HG03280 (cell line): ENCODE data around the gene MAGIX.

Experiments used
- ATAC-seq: cut with Tn5 transposase; IDR thresholded peaks from one replicate; pipeline ENCODE4 v1.9.1; 2021; ENCODE audit warnings: mild to moderate bottlenecking, moderate library complexity; ENCODE audit not compliant: unreplicated experiment

The MAGIX gene

DNA sequence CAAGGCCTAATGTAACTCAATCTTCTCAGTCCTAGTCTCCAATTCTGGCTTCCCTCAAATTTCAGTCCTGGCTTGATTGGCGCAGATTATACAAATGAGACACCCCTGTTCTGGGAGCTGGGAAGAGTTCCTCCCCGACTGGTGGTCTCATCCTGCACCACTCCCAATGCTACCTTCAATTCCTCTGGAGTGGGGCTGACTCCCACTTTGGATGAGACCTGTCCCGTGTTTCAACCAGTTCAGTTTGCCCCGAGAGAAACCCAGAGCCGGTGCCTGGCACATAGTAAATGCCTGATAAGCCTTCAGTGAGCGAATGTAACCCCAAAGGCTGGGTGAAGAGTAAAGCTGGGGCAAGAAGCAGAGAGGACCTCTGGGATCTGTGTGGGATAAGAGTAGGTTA, 41.5 kb downstream of the MAGIX start:
- no peak for ATAC-seq

DNA sequence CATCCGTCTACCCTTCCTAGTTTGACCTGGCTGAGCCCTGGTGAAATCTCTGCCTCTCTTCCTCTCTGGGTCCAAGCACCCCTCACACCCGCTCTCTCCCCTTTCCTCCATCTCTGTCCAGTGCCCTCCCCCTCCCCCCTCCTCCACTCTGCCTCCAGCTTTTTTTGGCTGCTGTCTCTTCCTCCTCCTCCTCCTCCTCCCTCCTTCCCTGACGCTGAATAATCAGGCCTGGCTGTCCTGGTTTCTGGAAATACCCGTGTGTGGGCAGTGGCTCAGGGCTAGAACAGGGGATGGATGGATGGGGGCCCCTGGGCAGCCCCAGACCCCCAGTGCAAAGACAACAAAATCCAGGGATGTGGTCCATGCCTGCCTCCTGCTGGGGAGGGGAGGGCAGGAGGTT, 42.2 kb downstream of the MAGIX start:
- no peak for ATAC-seq

DNA sequence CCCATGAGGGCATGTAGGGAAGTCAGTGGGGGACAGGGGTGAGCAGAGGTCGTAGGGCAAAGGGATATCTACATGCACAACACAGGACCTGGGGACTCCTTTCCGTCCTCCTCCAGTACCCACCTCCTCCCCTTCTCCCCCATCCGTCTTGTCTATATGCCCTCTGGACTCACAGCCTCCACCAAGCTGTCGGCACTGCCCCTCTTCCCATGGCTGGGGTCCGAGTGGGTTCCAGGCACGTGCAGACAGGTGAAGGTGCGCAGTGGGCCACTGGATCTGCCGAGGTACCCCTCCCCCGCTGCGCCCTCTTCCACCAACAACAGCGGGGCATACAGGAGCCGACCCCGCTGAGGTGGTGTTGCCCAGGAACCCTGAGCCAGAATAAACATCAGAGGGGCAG, 42.9 kb downstream of the MAGIX start:
- ATAC-seq, result no peak

DNA sequence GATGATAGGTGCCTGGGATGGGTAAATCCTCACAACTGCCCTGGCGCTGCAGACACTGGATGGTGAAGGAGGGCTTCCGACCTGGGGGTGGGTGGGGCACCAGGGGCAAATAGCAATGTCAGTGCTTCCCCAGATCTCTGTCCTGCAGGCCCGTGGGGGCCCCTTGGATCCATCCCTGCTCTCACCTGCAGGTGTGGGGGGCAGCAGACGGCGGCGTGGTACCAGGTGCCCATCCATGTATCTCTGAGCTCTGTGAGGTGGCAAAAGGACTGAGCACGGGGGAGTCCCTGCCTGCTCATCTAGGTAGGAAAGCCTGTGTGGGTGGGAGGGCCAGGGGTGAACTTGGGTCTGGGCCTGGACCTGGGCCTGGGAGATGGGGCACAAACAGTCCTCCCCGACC, 44.0 kb downstream of the MAGIX start:
- ATAC-seq, result no peak

DNA sequence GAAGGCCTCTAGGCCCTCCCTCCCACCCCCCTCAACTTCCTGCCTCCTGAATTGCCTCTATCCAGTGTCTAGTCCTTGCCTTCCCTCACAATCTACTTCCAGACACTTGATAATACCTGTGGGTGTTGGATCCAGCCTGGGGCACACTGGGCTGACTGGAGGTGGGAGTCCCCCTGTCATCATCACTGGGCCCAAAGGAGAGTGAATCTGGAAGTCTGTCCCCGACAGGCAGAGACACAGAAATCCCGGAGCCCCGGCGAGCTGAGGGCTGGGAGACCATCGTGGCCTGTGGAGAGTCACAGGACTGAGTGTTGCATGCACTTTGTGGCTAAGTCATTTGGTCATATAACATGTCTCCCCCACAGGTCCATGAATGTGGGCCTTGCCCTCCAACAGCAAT, 45.8 kb downstream of the MAGIX start:
- ATAC-seq, result no peak

DNA sequence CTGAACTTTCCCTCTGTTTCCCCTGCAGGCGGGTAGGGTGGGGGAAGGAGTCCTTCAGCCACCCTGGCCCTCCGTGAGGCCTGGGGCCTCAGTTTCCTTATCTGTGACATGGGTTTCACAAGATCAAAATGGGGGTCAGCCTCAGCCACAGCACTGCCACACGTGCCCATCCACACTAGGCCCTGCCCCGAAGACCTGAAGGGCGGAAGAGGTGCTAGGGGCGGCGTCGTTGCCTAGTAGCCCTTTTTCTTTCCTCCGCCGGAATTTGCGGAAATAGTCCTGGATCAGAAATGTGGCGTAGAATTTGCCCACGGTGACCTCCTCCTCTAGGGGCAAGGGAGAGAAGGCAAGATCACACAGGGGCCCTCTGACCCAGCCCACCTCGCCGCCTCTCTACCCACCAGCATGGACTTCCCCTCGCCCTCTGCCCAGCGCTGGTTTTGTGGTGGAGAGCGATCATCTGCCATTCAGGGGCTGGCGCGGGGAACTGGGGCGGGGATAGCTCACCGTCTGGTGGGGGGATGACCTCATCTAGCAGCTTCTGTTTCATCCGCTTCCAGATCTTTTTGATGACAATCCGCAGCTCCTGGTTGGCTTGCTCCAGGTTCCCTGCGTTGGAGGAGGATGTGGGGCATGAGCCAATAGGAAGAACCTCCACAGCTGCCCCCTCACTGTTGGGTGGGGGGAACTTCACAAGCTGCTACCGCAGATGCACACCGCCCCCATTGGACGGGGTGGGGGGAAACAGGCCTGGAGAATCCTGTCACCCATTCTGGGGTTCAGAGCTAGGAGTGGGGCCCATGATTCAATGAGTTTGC, 47.1 kb downstream of the MAGIX start:
- no peak for ATAC-seq

DNA sequence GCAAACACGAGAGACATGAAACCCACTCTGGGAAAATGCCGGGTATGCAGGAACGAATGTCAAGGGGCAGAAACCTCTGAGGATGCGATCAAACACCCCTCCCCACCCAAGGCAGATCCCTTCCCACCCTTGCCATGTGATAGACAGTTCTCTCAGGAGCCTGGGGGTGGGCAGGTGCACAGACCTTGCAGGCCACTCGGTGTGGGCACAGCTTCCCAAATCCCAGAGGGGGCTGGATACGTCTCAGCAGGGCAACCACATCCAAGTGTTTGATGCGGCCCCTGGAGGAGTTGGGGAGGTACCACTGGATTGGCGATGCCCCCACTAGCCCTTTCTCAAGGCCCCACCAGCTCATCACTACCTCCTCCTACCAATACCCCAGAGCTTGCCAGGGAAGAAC, 47.8 kb downstream of the MAGIX start:
- ATAC-seq, result no peak

DNA sequence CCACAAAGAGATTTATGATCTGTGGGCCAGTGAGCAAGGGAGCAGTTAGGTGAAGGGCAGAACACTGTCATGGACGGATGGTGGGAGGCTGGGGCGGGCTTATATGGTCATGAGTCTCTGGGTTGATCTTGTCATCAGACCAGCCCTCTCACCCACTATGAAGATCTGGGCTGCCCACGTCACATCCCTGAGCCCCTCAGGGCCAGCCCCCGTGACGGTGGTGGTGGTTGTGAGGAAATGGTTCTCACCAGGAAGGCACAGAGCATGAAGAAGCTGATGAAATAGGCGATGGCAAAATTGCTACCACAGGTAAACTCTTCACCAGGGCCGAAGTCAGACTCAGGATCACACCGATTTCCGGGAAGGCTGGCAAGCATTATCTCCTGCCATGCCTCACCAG, 48.5 kb downstream of the MAGIX start:
- ATAC-seq, result no peak

DNA sequence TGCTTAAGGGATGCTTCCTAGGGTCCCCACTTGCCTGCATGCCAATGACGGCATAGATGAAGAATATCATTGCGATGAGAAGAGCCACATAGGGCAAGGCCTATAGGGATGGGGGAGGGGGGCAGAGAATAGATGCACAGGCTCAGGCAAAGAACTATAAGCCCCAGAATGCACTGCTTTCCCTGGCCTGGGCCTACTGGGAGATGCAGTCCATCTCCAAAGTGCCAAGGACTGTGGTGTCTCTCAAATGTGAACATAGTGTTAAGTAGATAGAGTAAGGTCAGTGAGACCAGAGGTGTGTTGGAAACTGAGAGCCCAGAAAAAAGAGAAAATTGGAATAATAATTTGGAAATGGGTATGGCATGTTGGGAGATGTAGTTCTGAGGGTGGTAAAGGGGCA, 49.7 kb downstream of the MAGIX start:
- no peak for ATAC-seq

DNA sequence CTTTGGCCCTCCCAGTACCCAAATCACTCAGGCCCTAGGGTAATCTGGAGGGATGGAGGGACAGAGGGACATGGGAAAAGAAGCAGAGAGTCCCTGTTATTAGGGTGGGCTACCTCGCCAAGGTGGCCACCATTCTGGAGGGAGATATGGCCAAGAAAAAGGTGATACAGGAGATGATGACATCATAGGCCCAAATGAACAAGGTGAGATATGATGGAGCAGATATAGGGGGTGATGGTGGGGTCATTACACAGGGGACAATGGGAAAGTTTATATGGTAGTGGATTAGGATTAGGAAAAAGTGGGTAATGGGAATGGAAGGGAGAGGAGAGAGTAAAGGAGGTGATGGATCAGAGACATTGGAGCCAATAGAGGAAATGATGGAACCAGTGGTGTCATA, 50.3 kb downstream of the MAGIX start:
- ATAC-seq, result no peak

DNA sequence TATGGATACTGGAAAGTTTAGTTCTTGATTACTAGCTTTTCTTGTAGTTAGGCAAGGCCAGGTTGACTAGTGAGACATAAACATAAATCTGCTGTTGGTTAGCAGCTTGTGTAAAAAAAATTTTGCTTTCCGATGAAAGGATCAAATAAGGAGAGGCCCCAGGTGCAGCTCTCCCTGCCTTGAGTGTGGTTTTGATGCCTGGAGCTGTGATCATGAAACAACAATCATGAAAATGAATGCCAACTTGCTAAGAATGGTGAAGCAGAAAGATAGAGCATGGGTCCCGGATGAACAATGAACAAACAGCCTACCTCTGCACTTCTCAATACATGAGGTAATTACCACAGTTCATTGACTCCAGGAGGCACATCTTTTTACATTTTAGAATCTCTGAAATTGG, 51.9 kb downstream of the MAGIX start:
- ATAC-seq, result no peak

DNA sequence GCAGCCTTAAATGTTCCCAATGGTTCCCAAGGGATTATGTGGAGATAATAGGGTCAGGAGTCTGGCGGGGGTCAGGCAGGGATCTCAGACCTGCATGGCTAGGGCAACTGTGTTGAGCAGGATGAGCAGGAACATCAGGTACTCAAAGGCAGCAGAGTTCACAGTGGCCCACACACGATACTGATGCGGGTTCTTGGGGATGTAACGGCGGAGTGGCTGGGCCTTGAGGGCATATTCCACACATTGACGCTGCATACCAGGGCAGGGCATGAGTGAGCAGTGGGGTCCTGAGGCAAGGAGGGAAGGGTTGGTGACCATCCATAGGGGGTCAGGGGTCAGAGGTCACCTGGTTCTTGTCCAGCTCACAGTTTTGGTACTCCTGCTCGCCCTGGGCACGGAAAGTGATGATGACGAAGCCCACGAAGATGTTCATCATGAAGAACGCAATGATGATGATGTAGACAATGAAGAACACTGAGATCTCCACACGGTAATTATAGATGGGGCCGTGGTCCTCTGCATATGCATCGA, 52.5 kb downstream of the MAGIX start:
- ATAC-seq, result no peak
